ENCODE results near the gene BRAT1.

Gene BRAT1

DNA sequence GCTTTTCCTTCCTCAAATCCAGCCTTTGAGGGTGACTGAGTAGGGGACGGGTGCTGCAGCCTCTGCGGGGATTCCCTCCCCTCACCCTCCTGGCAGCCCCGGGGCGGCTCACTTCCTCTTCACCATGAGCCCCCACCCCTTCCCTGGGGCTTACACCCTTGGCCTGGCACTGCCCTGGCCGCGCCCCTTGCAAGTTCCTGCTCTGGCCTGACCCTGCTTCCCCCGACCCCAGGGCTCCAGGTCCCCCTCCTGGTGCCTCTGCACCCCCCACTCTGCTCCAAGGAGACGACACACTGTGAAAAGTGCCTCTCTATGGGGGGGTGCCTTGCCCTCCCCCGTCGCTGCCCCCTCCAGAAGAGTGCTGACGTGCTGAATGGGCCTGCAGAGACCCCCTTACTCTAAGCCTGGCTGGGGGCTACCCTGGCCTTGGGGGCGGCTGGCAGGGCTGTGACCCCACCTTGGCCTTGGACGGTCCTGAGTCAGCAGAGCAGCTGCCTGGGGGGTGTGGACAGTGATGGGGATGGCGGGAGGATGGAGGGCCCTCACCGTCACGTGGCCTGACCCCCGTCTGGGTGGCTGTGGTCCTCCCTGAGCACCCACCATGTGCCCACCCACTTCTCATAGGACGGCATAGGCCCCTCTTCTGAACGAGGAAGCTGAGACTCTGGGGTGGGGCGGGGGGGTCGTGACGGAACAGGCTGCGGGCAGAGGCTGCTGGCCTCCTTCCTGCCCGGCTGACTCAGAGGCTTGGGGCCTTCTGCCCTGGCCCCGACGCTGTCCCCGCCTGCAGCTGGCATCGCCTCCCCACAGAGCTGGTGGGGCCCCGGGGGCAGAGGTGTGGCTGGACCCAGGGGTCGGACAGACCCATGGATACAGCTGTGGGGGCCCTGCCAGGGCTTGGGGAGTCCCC, 25.9 kb downstream of the BRAT1 start:
- no peak for TF ChIP-seq CTCF (conservative IDR thresholded peaks at IDR 0.05; ENCODE audit: low read depth, low read length)
- H3K36me3 ChIP-seq (ENCODE audit: insufficient read depth), result no peaks in the 10 kb centered on the region
- no peak overlapping the region for H2AFZ ChIP-seq (ENCODE audit: low read depth)
- H3K4me1 ChIP-seq (ENCODE audit: low read depth, poor library complexity, severe bottlenecking), result no peaks in the 10 kb centered on the region
- no peak overlapping the region for H3K4me3 ChIP-seq (IDR thresholded peaks at IDR 0.05; ENCODE audit: insufficient read depth, low read depth, low read length)
- no peak overlapping the region for H3K4me2 ChIP-seq
- H3K9ac ChIP-seq, result no peak overlapping the region
- no peaks in the 10 kb centered on the region for H4K20me1 ChIP-seq (ENCODE audit: insufficient read depth)
- peaks cover 16% of the 10 kb centered on the region; the same call in 1 of the 2 replicates for H3K27me3 ChIP-seq (ENCODE audit: insufficient read depth, low read depth)
- no peaks in the 10 kb centered on the region for H3K79me2 ChIP-seq (ENCODE audit: insufficient read depth, low read depth)
- H3K27ac ChIP-seq, result no peak overlapping the region

- no peak overlapping the region for H3K4me2 ChIP-seq
- TF ChIP-seq CTCF (conservative IDR thresholded peaks at IDR 0.05; ENCODE audit: low read depth, low read length), result no peak
- no peak overlapping the region for H3K9ac ChIP-seq
- H3K4me1 ChIP-seq (ENCODE audit: low read depth, poor library complexity, severe bottlenecking), result no peaks in the 10 kb centered on the region
- no peaks in the 10 kb centered on the region for H4K20me1 ChIP-seq (ENCODE audit: insufficient read depth)
- H3K79me2 ChIP-seq (ENCODE audit: insufficient read depth, low read depth), result no peaks in the 10 kb centered on the region
- no peaks in the 10 kb centered on the region for H3K36me3 ChIP-seq (ENCODE audit: insufficient read depth)
- peaks cover 20% of the 10 kb centered on the region; the same call in 1 of the 2 replicates for H3K27me3 ChIP-seq (ENCODE audit: insufficient read depth, low read depth)
- H3K4me3 ChIP-seq (IDR thresholded peaks at IDR 0.05; ENCODE audit: insufficient read depth, low read depth, low read length), result no peak overlapping the region
- no peak overlapping the region for H3K27ac ChIP-seq
- no peak overlapping the region for H2AFZ ChIP-seq (ENCODE audit: low read depth)
Measured at GRCh38 chr7:2528481-2529095, 26.7 kb downstream of the BRAT1 start.

- Histone ChIP-seq H3K79me2 (ENCODE audit: insufficient read depth, low read depth) (no peaks in the 10 kb centered on the region), H2AFZ (ENCODE audit: low read depth) (no peak overlapping the region), H3K4me3 (IDR thresholded peaks at IDR 0.05; ENCODE audit: insufficient read depth, low read depth, low read length) (no peak overlapping the region), H3K9ac (no peak overlapping the region), H3K4me2 (no peak overlapping the region), H3K27me3 (ENCODE audit: insufficient read depth, low read depth) (peaks cover 26% of the 10 kb centered on the region), H4K20me1 (ENCODE audit: insufficient read depth) (no peaks in the 10 kb centered on the region), H3K4me1 (ENCODE audit: low read depth, poor library complexity, severe bottlenecking) (peaks cover under 1% of the 10 kb centered on the region), H3K36me3 (ENCODE audit: insufficient read depth) (no peaks in the 10 kb centered on the region), H3K27ac (no peak overlapping the region)
- TF ChIP-seq CTCF (conservative IDR thresholded peaks at IDR 0.05; ENCODE audit: low read depth, low read length), result no peak
Measured at GRCh38 chr7:2527505-2528467, 27.5 kb downstream of the BRAT1 start.
